Endothelial cell of umbilical vein (primary cell): ENCODE results near the gene TESPA1. TPM values are rescaled to one million over a fixed set of nuclear protein-coding genes. Genes with fewer than 3 reads are reported as not detected.

ENCODE experiments used
- BruUV-seq: library from RNA; stranded (reverse); fragments of 400-500 nt; replicated peaks from 2 replicates; lab custom pipeline; 2021; lab: Mats Ljungman, UMichigan
- CTCF ChIA-PET: fragments of 300-600, 350-600 bp; sonication (Branson Sonifier 250); formaldehyde crosslinking; loops from one replicate; lab custom pipeline; 2021; ENCODE audit warnings: antibody characterized with exemption, inconsistent platforms; lab: Charles Lee
- POLR2A ChIA-PET: fragments of 300-600, 350-600 bp; sonication (Branson Sonifier 250); formaldehyde crosslinking; loops from one replicate; lab custom pipeline; 2021; ENCODE audit warnings: antibody characterized with exemption, inconsistent platforms; lab: Charles Lee
- DNase-seq: peaks from one replicate; pipeline ENCODE4 v3.0.0-alpha.2; 2011; ENCODE audit warnings: low read depth, low spot score
- FAIRE-seq: peaks from 2 replicates; lab custom pipeline; 2011; peaks lifted over from hg19 to GRCh38; lab: Jason Lieb, UNC
- H2AFZ ChIP-seq: 2 replicates; pipeline ENCODE4 v1.6.0; 2012; ENCODE audit warnings: low read depth, low read length, control low read depth, inconsistent platforms
- H3K27ac ChIP-seq: 2 replicates; pipeline ENCODE4 v1.5.1; 2011; ENCODE audit warnings: low read depth, mild to moderate bottlenecking, control low read depth, low read length, moderate library complexity; ENCODE audit not compliant: insufficient read depth
- H3K27me3 ChIP-seq, 2 experiments: 2 replicates each; pipeline versions ENCODE4 v1.6.0 to v1.6.1; 2011; ENCODE audit warnings: low read length in 2 of 2, mixed read lengths in 1 of 2; ENCODE audit not compliant: control insufficient read depth in 2 of 2, insufficient read depth in 2 of 2
- H3K36me3 ChIP-seq, 2 experiments: 2 replicates in 1 of 2; 3 replicates in 1 of 2; pipeline ENCODE4 v1.5.1; 2011; ENCODE audit warnings: low read length in 2 of 2, mild to moderate bottlenecking in 1 of 2, moderate library complexity in 1 of 2; ENCODE audit not compliant: control insufficient read depth in 2 of 2, insufficient read depth in 2 of 2; ENCODE audit errors: extremely low read depth in 1 of 2
- H3K4me1 ChIP-seq: 3 replicates; pipeline ENCODE4 v1.5.1; 2011; ENCODE audit warnings: mild to moderate bottlenecking, low read length; ENCODE audit not compliant: control insufficient read depth, insufficient read depth; ENCODE audit errors: extremely low read depth
- H3K4me2 ChIP-seq: 2 replicates; pipeline ENCODE4 v1.6.1; 2011; ENCODE audit warnings: low read length, control low read depth, mixed read lengths; ENCODE audit not compliant: insufficient read depth
- H3K4me3 ChIP-seq, 3 experiments: fragments of 200-600 bp in 1 of 3; sonication (generic), shearing (Covaris generic) in 1 of 3; replicated peaks in 1 of 3; 2 replicates each; pipeline ENCODE4 v1.5.1; 2011 to 2016; ENCODE audit warnings: control low read depth in 3 of 3, low read length in 3 of 3, mild to moderate bottlenecking in 2 of 3, inconsistent platforms in 1 of 3, low read depth in 1 of 3, moderate library complexity in 1 of 3; ENCODE audit not compliant: insufficient read depth in 1 of 3
- H3K79me2 ChIP-seq: 2 replicates; pipeline ENCODE4 v1.6.0; 2012; ENCODE audit warnings: low read length, inconsistent platforms; ENCODE audit not compliant: control insufficient read depth, insufficient read depth
- H3K9ac ChIP-seq: replicated peaks from 2 replicates; pipeline ENCODE3; 2011; ENCODE audit warnings: low read length, control low read depth; ENCODE audit not compliant: insufficient read depth; ENCODE audit errors: extremely low read depth
- H3K9me1 ChIP-seq: replicated peaks from 3 replicates; pipeline ENCODE4 v1.6.0; 2011; ENCODE audit warnings: mild to moderate bottlenecking, low read length; ENCODE audit not compliant: control insufficient read depth, insufficient read depth; ENCODE audit errors: extremely low read depth
- H3K9me3 ChIP-seq: replicated peaks from 2 replicates; pipeline ENCODE4 v1.5.1; 2012; ENCODE audit warnings: low read length, inconsistent platforms; ENCODE audit not compliant: control insufficient read depth, insufficient read depth
- H4K20me1 ChIP-seq: replicated peaks from 2 replicates; pipeline ENCODE3; 2011; ENCODE audit warnings: mild to moderate bottlenecking, low read length; ENCODE audit not compliant: control insufficient read depth, insufficient read depth; ENCODE audit errors: extremely low read depth
- CTCF ChIP-seq, 2 donors: IDR thresholded peaks; 1 replicate in 1 of 2; 2 replicates in 1 of 2; pipeline ENCODE4 v1.5.1; 2011; ENCODE audit warnings: low read length in 2 of 2, mild to moderate bottlenecking in 2 of 2, moderate library complexity in 2 of 2, control low read depth in 1 of 2, inconsistent platforms in 1 of 2, low read depth in 1 of 2; ENCODE audit not compliant: insufficient read depth in 1 of 2; ENCODE audit errors: extremely low read depth in 1 of 2
- EZH2 ChIP-seq: IDR thresholded peaks from 2 replicates; pipeline ENCODE4 v1.6.1; 2012; ENCODE audit warnings: borderline replicate concordance, low read depth, mild to moderate bottlenecking, moderate library complexity, low read length, inconsistent platforms; ENCODE audit not compliant: severe bottlenecking
- FOS ChIP-seq: IDR thresholded peaks from 2 replicates; pipeline ENCODE4 v1.6.1; 2011; ENCODE audit warnings: mild to moderate bottlenecking, low read length, moderate library complexity, borderline replicate concordance; ENCODE audit not compliant: insufficient read depth
- GATA2 ChIP-seq: IDR thresholded peaks from 2 replicates; pipeline ENCODE4 v1.7.0; 2011; ENCODE audit warnings: low read depth, mild to moderate bottlenecking, moderate library complexity, mixed read lengths, low read length; ENCODE audit not compliant: insufficient read length, insufficient read depth
- JUN ChIP-seq: IDR thresholded peaks from 2 replicates; pipeline ENCODE4 v1.6.1; 2011; ENCODE audit warnings: borderline replicate concordance, low read depth; ENCODE audit not compliant: insufficient read length, insufficient read depth
- MAX ChIP-seq: IDR thresholded peaks from 2 replicates; pipeline ENCODE4 v1.6.1; 2011; ENCODE audit not compliant: insufficient read depth, insufficient read length
- MYC ChIP-seq: IDR thresholded peaks from one replicate; pipeline ENCODE4 v1.6.1; 2011; ENCODE audit warnings: mild to moderate bottlenecking, low read depth, low read length
- POLR2A ChIP-seq: IDR thresholded peaks from 2 replicates; pipeline ENCODE4 v1.6.1; 2012; ENCODE audit warnings: low read depth, mild to moderate bottlenecking, control low read depth, low read length
- POLR2AphosphoS5 ChIP-seq: IDR thresholded peaks from 2 replicates; pipeline ENCODE4 v1.6.1; 2012; ENCODE audit warnings: low read depth, mild to moderate bottlenecking, control low read depth, low read length, moderate library complexity; ENCODE audit not compliant: insufficient read depth
- dilution Hi-C: fragments of 300-500 bp; cut with MboI; formaldehyde crosslinking; loops from one replicate; pipeline ENCODE4 v1.15.0; 2019; ENCODE audit warnings: low sequenced_read_pairs; ENCODE audit not compliant: extremely low pct_ligation_motif_present
- intact Hi-C: fragments of 100-400 bp; cut with micrococcal nuclease; formaldehyde crosslinking; loops from one replicate; pipeline ENCODE4 v1.10.0; 2022
- polyA plus RNA-seq, 4 experiments: library from polyadenylated mRNA; depleted of rRNA in 3 of 4; stranded (reverse) in 3 of 4; unstranded in 1 of 4; fragments of >200 nt; gene quantifications; 2 replicates each; pipeline versions ENCODE4 v1.2.1 to v1.2.3, GENCODE V29; 2011 to 2012; ENCODE audit warnings: missing spikeins in 1 of 4
- total RNA-seq: library from RNA; stranded (reverse); gene quantifications from 2 replicates; pipeline ENCODE4 v1.2.3, GENCODE V29; 2021

TESPA1 gene
- total and polyA plus RNA-seq, 2 donors (not counting 3 experiments of a cell fraction or from before 2014, with no cell fraction given): not detected

- Histone ChIP-seq H3K9me1 (no peaks in the 10 kb centered on the region), H3K9ac (no peak overlapping the region), H3K4me1 (no peaks in the 10 kb centered on the region), H3K27ac (no peak overlapping the region), H3K79me2 (no peaks in the 10 kb centered on the region), H3K9me3 (no peaks in the 10 kb centered on the region), H2AFZ (no peak overlapping the region), H3K36me3 (no peaks in the 10 kb centered on the region), H4K20me1 (no peaks in the 10 kb centered on the region), H3K4me2 (no peak overlapping the region), H3K4me3 (no peak overlapping the region), H3K27me3 (peaks cover 1 to 15% of the 10 kb centered on the region in 2 experiments)
- POLR2A ChIA-PET: no interaction called here
- intact Hi-C loops (no loop called here), dilution Hi-C loops (no loop called here)
- TF ChIP-seq MYC (no peak), GATA2 (no peak), EZH2 (no peak), POLR2A (no peak), MAX (no peak), JUN (no peak), FOS (no peak), POLR2AphosphoS5 (no peak), CTCF (IDR thresholded peaks at IDR 0.05; ENCODE audit: extremely low read depth in 1 of 2, insufficient read depth in 1 of 2, low read depth in 1 of 2, low read length in 2 of 2) (no peak)
- DNase-seq (no peak), FAIRE-seq (no peak)
- CTCF ChIA-PET: interaction anchor here (3.3 kb wide), 1 partner anchor 16 kb away, joined by 19 read pairs; no protein-coding TSS in a partner anchor
- no TSS peak for BruUV-seq
Observed at GRCh38 chr12:54977155-54977554, 7.4 kb downstream of the TESPA1 start.
